ENCODE results near the gene LRRC45. TPM values are rescaled to one million over a fixed set of nuclear protein-coding genes. Genes with fewer than 3 reads are reported as not detected.

LRRC45 gene
- 10 to 100 TPM; 15.9 to 21.6 (median 16.8) TPM for total RNA-seq
- 15.9 TPM for total RNA-seq (2013)

DNA sequence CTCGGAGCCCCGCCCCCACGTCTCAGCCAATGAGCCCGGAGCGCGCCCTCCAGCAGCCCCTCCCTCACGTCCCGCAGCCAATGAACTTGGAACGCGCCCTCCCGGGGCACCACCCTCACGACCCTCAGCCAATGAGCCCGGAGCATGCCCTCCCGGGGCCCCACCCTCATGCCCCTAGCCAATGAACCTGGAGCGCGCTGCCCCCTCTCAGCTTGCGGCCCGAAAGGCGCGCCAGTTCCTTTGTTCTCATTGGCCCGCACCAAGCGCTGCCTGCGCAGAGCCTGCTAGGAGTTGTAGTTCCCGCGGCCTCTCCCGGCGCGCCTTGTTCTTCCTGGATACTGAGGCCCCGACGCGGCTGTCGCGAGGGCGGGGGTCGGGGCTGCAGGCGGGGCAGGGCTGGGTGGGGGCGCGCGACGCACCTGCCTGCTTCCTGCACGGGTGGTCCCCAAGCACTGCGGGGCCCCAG lies at the start of gene LRRC45:
Gene LRRC45 (plus strand): TSS at position 325 of the 466 bp plus-strand sequence. CDS start 339 bp downstream, outside the sequence.
- peak within 1 kb of the TSS; percentile 83 for H3K4me3 Mint-ChIP-seq
- peaks cover 7 to 34% of the 10 kb centered on the region in 2 donors for H3K4me1 Mint-ChIP-seq
- TF ChIP-seq, protein P1, sequence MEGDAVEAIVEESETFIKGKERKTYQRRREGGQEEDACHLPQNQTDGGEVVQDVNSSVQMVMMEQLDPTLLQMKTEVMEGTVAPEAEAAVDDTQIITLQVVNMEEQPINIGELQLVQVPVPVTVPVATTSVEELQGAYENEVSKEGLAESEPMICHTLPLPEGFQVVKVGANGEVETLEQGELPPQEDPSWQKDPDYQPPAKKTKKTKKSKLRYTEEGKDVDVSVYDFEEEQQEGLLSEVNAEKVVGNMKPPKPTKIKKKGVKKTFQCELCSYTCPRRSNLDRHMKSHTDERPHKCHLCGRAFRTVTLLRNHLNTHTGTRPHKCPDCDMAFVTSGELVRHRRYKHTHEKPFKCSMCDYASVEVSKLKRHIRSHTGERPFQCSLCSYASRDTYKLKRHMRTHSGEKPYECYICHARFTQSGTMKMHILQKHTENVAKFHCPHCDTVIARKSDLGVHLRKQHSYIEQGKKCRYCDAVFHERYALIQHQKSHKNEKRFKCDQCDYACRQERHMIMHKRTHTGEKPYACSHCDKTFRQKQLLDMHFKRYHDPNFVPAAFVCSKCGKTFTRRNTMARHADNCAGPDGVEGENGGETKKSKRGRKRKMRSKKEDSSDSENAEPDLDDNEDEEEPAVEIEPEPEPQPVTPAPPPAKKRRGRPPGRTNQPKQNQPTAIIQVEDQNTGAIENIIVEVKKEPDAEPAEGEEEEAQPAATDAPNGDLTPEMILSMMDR (IDR thresholded peaks at IDR 0.05), result no peak
- H3K27me3 Mint-ChIP-seq (ENCODE audit: low read depth in 2 of 2), result no peaks in the 10 kb centered on the region
- H3K27ac ChIP-seq (ENCODE audit: low read length), result peak within 1 kb of the TSS; percentile 38
- H3K9me3 Mint-ChIP-seq, result no peaks in the 10 kb centered on the region
- DNase-seq (peak; percentile 99), ATAC-seq (peak; percentile 94 to 99 (median 94))
- H3K27me3 ChIP-seq (ENCODE audit: control insufficient read depth, insufficient read depth, low read length), result no peaks in the 10 kb centered on the region
- no peaks in the 10 kb centered on the region for H3K9me3 ChIP-seq (ENCODE audit: control insufficient read depth, insufficient read depth, low read length)
- intact Hi-C loops (cut with micrococcal nuclease), result loop anchor here (1.0 to 2.0 kb wide), 2 partner anchors 14 to 76 kb away; partner anchors contain the start of genes DCXR and FASN
- peak within 1 kb of the TSS in 1 of 2 donors; percentile 92 for H3K27ac Mint-ChIP-seq
- H3K36me3 Mint-ChIP-seq, result no peaks in the 10 kb centered on the region
- no peaks in the 10 kb centered on the region for H3K36me3 ChIP-seq (ENCODE audit: control insufficient read depth, insufficient read depth, low read length)
- WGBS (ENCODE audit: insufficient coverage), result under 1% methylated on average over 42 of the region's 42 CpGs
- peaks cover 29% of the 10 kb centered on the region for H3K4me1 ChIP-seq (ENCODE audit: control insufficient read depth, insufficient read depth, low read length)
- H3K4me3 ChIP-seq (ENCODE audit: low read length), result peak within 1 kb of the TSS; percentile 77

DNA sequence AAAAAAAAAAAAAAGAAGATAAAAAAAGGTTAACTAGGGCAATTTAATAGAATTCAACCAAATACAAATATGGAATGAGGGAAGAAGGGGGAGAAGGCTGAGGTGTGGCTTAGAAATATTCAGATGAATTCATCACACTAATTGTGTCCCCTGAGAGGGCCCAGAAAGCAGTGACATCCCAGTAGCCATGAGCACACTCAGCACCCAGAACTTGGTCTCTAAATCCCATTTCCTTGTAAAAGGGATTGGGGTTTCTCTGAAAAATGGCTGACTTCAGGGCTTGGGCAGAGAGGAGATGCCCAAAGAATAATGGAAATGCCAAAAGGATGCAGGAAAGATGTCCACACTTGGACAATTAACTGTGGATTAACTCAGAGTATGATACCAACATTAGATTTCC lies 49.7 kb upstream of the LRRC45 start:
- Mint-ChIP-seq H3K36me3 (no peaks in the 10 kb centered on the region), H3K4me3 (no peak overlapping the region), H3K4me1 (peaks cover 0 to 13% of the 10 kb centered on the region in 2 donors), H3K27me3 (ENCODE audit: low read depth in 2 of 2) (peaks cover 0 to 7% of the 10 kb centered on the region in 2 donors), H3K27ac (no peak overlapping the region), H3K9me3 (no peaks in the 10 kb centered on the region)
- no peaks in the 10 kb centered on the region for H3K27me3 ChIP-seq (ENCODE audit: control insufficient read depth, insufficient read depth, low read length)
- no peak overlapping the region for H3K27ac ChIP-seq (ENCODE audit: low read length)
- DNase-seq, result no peak
- H3K36me3 ChIP-seq (ENCODE audit: control insufficient read depth, insufficient read depth, low read length), result no peaks in the 10 kb centered on the region
- no peak overlapping the region for H3K4me3 ChIP-seq (ENCODE audit: low read length)
- H3K9me3 ChIP-seq (ENCODE audit: control insufficient read depth, insufficient read depth, low read length), result peaks cover 5% of the 10 kb centered on the region
- ATAC-seq, result no peak
- intact Hi-C loops (cut with micrococcal nuclease), result no loop called here
- TF ChIP-seq, protein P1 (IDR thresholded peaks at IDR 0.05), result no peak
- peaks cover 20% of the 10 kb centered on the region for H3K4me1 ChIP-seq (ENCODE audit: control insufficient read depth, insufficient read depth, low read length)

DNA sequence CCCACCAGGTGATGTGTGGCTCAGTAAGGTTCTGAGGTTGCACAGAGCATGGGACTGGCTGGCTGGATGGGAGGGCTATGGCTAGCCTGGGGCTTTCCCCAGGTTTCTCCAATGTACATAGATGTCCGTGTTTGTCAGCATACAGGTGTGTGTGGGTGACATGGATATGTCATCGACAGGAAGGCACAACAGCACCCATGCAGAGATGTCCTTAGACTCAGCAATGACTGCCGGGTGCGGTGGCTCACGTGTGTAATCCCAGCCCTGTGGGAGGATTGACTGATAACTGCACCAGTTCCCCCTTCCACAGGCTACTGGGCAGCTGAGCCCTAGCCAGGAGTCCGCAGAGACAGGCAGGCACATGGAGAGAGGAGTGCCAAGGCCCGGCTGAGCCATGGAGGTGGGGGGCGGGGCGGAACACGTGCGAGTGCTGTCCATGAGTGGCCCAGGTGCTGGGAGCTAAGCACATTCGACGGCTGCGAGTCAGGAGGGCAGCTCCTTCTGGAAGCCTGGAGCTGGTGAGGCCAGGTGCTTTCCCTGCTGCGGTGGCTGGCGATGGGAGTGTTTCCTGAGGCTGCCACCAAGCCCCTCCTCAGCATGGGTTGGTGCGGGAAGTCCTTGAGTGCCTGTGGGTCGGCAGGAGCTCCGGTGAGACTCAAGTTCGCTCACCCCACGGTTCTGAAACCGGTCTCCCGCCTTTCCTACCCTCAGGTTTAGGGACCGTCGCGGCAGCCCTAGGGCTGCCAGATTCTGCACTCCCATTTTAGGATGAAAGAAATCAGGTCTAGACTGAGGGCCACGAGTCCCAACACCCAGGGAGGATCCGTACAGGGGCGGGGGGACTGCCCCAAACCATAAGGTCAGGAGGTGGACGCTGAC lies 46.5 kb upstream of the LRRC45 start:
- H3K4me3 ChIP-seq (ENCODE audit: low read length), result peak overlapping the region; percentile 61
- 27% methylated on average over 30 of the region's 30 CpGs for WGBS (ENCODE audit: insufficient coverage)

More for the DNA sequence above, 46.5 kb upstream of the LRRC45 start:
- Histone ChIP-seq H3K4me1 (ENCODE audit: control insufficient read depth, insufficient read depth, low read length) (peaks cover 29% of the 10 kb centered on the region), H3K36me3 (ENCODE audit: control insufficient read depth, insufficient read depth, low read length) (no peaks in the 10 kb centered on the region), H3K27me3 (ENCODE audit: control insufficient read depth, insufficient read depth, low read length) (no peaks in the 10 kb centered on the region), H3K9me3 (ENCODE audit: control insufficient read depth, insufficient read depth, low read length) (peaks cover 5% of the 10 kb centered on the region), H3K27ac (ENCODE audit: low read length) (peak overlapping the region; percentile 34)
- Mint-ChIP-seq H3K4me3 (peak overlapping the region; percentile 91), H3K27me3 (ENCODE audit: low read depth in 2 of 2) (peaks cover 0 to 7% of the 10 kb centered on the region in 2 donors), H3K4me1 (peaks cover 5 to 33% of the 10 kb centered on the region in 2 donors), H3K36me3 (no peaks in the 10 kb centered on the region), H3K9me3 (no peaks in the 10 kb centered on the region), H3K27ac (peak overlapping the region; percentile 78 to 95)
- ATAC-seq, result peak in 2 of 3 donors; percentile 12 to 15
- TF ChIP-seq, protein P1 (IDR thresholded peaks at IDR 0.05), result no peak
- peak in 1 of 2 donors; percentile 59 for DNase-seq
- intact Hi-C loops (cut with micrococcal nuclease), result no loop called here

All from natural killer cell (primary cell).